ENCODE measurements around the gene AXIN1. TPM values are rescaled to one million over a fixed set of nuclear protein-coding genes. Genes with fewer than 3 reads are reported as not detected.
A peak's percentile ranks its signal among the peaks of the same experiment; 100 is the strongest.

Gene AXIN1
- total RNA-seq, 1 donor from 2014 or later = 43.5 TPM

- DNase-seq (ENCODE audit: low read depth) = no peak
Observed at GRCh38 chr16:283033-283805, 69.3 kb downstream of the AXIN1 start, which contains the start of gene PDIA2. PDIA2 (plus strand) TSS chr16:283164; CDS start chr16:283170, 6 bp downstream.

- DNase-seq (ENCODE audit: low read depth) = no peak
Observed at GRCh38 chr16:282491-282890, 70.0 kb downstream of the AXIN1 start.

- DNase-seq (ENCODE audit: low read depth) = no peak
Observed at GRCh38 chr16:281660-282255, 70.8 kb downstream of the AXIN1 start.

- DNase-seq (ENCODE audit: low read depth) = no peak
Observed at GRCh38 chr16:280991-281659, 71.4 kb downstream of the AXIN1 start.

GRCh38 chr16:280552-280951 lies 72.0 kb downstream of the AXIN1 start, which contains the start of gene ARHGDIG:
ARHGDIG (plus strand) TSS chr16:280591; CDS start chr16:280681, 90 bp downstream.
- DNase-seq (ENCODE audit: low read depth) = no peak

GRCh38 chr16:280005-280460 lies 72.5 kb downstream of the AXIN1 start:
- no peak for DNase-seq (ENCODE audit: low read depth)

- DNase-seq (ENCODE audit: low read depth) = no peak
Observed at GRCh38 chr16:279531-279930, 73.0 kb downstream of the AXIN1 start.

GRCh38 chr16:278863-279366 lies 73.6 kb downstream of the AXIN1 start:
- peak; percentile 47 for DNase-seq (ENCODE audit: low read depth)

GRCh38 chr16:276426-277077 lies 76.0 kb downstream of the AXIN1 start:
- no peak for DNase-seq (ENCODE audit: low read depth)

GRCh38 chr16:275786-276232 lies 76.7 kb downstream of the AXIN1 start, which contains the start of gene RGS11:
RGS11 (minus strand) TSS chr16:275944; CDS start chr16:275911, 33 bp downstream.
- DNase-seq (ENCODE audit: low read depth) = no peak

GRCh38 chr16:275041-275641 lies 77.4 kb downstream of the AXIN1 start:
- DNase-seq (ENCODE audit: low read depth) = no peak

- DNase-seq (ENCODE audit: low read depth) = no peak
Observed at GRCh38 chr16:273547-274421, 78.7 kb downstream of the AXIN1 start.

- DNase-seq (ENCODE audit: low read depth) = no peak
Observed at GRCh38 chr16:272633-273546, 79.6 kb downstream of the AXIN1 start.

- no peak for DNase-seq (ENCODE audit: low read depth)
Observed at GRCh38 chr16:270381-271255, 81.9 kb downstream of the AXIN1 start.

- no peak for DNase-seq (ENCODE audit: low read depth)
Observed at GRCh38 chr16:269061-269796, 83.3 kb downstream of the AXIN1 start.

GRCh38 chr16:268141-269053 lies 84.1 kb downstream of the AXIN1 start:
- no peak for DNase-seq (ENCODE audit: low read depth)

Data from renal cortical epithelial cell (primary cell).